WTC11 (cell line): ENCODE data around the gene OLFM4. TPM values are rescaled to one million over a fixed set of nuclear protein-coding genes. Genes with fewer than 3 reads are reported as not detected.

Experiments used
- ATAC-seq: fragments of 200-7000 bp; cut with Tn5 transposase; 2 replicates; pipeline ENCODE4 v1.10.0; 2021; ENCODE audit warnings: mild to moderate bottlenecking, moderate library complexity
- CTCF ChIA-PET: fragments of 300-600 bp; sonication (Branson Sonifier 250); formaldehyde crosslinking; loops from one replicate; lab custom pipeline; 2021; ENCODE audit warnings: antibody characterized with exemption; lab: Charles Lee
- POLR2A ChIA-PET: fragments of 350-600 bp; sonication (Branson Sonifier 250); formaldehyde crosslinking; loops from one replicate; lab custom pipeline; 2021; ENCODE audit warnings: antibody characterized with exemption; lab: Charles Lee
- DNase-seq: peaks from one replicate; pipeline ENCODE4 v3.0.0; 2021; ENCODE audit warnings: low spot score
- H3K27ac Mint-ChIP-seq: 2 replicates; pipeline ENCODE4 v1.8.0; 2021; ENCODE audit warnings: mixed read lengths
- H3K27me3 Mint-ChIP-seq: 2 replicates; pipeline ENCODE4 v1.8.0; 2021; ENCODE audit warnings: low read depth, mild to moderate bottlenecking, moderate library complexity, mixed read lengths
- H3K36me3 Mint-ChIP-seq: 2 replicates; pipeline ENCODE4 v1.8.0; 2021; ENCODE audit warnings: mixed read lengths
- H3K4me1 Mint-ChIP-seq: 2 replicates; pipeline ENCODE4 v1.8.0; 2022; ENCODE audit warnings: mixed read lengths
- H3K4me3 Mint-ChIP-seq: 2 replicates; pipeline ENCODE4 v1.8.0; 2021; ENCODE audit warnings: mild to moderate bottlenecking, moderate library complexity, mixed read lengths
- H3K9me3 Mint-ChIP-seq: 2 replicates; pipeline ENCODE4 v1.8.0; 2021; ENCODE audit warnings: mixed read lengths
- CREM ChIP-seq: sonication (generic); formaldehyde crosslinking; IDR thresholded peaks from 2 replicates; pipeline ENCODE4 v1.8.1; 2022; ENCODE audit warnings: mild to moderate bottlenecking, missing genetic modification reagents, moderate library complexity
- ETV6 ChIP-seq: sonication (generic); formaldehyde crosslinking; IDR thresholded peaks from 2 replicates; pipeline ENCODE4 v1.8.1; 2022; ENCODE audit warnings: mild to moderate bottlenecking, missing genetic modification reagents
- FOXJ3 ChIP-seq: sonication (generic); formaldehyde crosslinking; IDR thresholded peaks from 2 replicates; pipeline ENCODE4 v1.9.0; 2021; ENCODE audit warnings: missing genetic modification reagents, mild to moderate bottlenecking, borderline replicate concordance
- GRHL2 ChIP-seq: fragments of 250-450 bp; sonication (Bioruptor Pico); IDR thresholded peaks from 2 replicates; pipeline ENCODE4 v1.8.0; 2022; ENCODE audit warnings: mild to moderate bottlenecking, moderate library complexity; ENCODE audit not compliant: insufficient replicate concordance, severe bottlenecking
- HMGXB4 ChIP-seq: sonication (generic); formaldehyde crosslinking; IDR thresholded peaks from 2 replicates; pipeline ENCODE4 v1.8.1; 2023; ENCODE audit warnings: mild to moderate bottlenecking, moderate library complexity, missing genetic modification reagents
- JAZF1 ChIP-seq: fragments of 250-450 bp; sonication (Bioruptor Pico); IDR thresholded peaks from 2 replicates; pipeline ENCODE4 v1.9.0; 2021; ENCODE audit warnings: moderate library complexity, mild to moderate bottlenecking, inconsistent platforms
- MXD4 ChIP-seq: fragments of 250-450 bp; sonication (Bioruptor Pico); IDR thresholded peaks from 2 replicates; pipeline ENCODE4 v1.8.0; 2021; ENCODE audit warnings: mild to moderate bottlenecking, moderate library complexity, borderline replicate concordance
- MYBL2 ChIP-seq: sonication (generic); formaldehyde crosslinking; IDR thresholded peaks from 2 replicates; pipeline ENCODE4 v1.8.1; 2023; ENCODE audit warnings: mild to moderate bottlenecking, moderate library complexity, missing genetic modification reagents
- NFYB ChIP-seq: sonication (generic); formaldehyde crosslinking; conservative IDR thresholded peaks from 2 replicates; pipeline ENCODE4 v1.8.0; 2022; ENCODE audit warnings: low read depth, missing genetic modification reagents
- RORB ChIP-seq: fragments of 250-450 bp; sonication (Bioruptor Pico); IDR thresholded peaks from 2 replicates; pipeline ENCODE4 v1.9.0; 2021; ENCODE audit warnings: mild to moderate bottlenecking
- SMAD3 ChIP-seq: sonication (generic); formaldehyde crosslinking; IDR thresholded peaks from 2 replicates; pipeline ENCODE4 v1.8.0; 2022; ENCODE audit warnings: missing genetic modification reagents, mild to moderate bottlenecking, borderline replicate concordance
- SP1 ChIP-seq: sonication (generic); formaldehyde crosslinking; conservative IDR thresholded peaks from 2 replicates; pipeline ENCODE4 v1.8.1; 2022; ENCODE audit warnings: missing genetic modification reagents
- TCF7 ChIP-seq: sonication (generic); formaldehyde crosslinking; IDR thresholded peaks from 2 replicates; pipeline ENCODE4 v1.8.0; 2022; ENCODE audit warnings: mild to moderate bottlenecking, low read depth, missing genetic modification reagents, moderate library complexity
- ZNF317 ChIP-seq: sonication (generic); formaldehyde crosslinking; IDR thresholded peaks from 2 replicates; pipeline ENCODE4 v1.8.1; 2023; ENCODE audit warnings: low read depth, mild to moderate bottlenecking, moderate library complexity, missing genetic modification reagents, borderline replicate concordance
- ZNF423 ChIP-seq: fragments of 250-450 bp; sonication (Bioruptor Pico); IDR thresholded peaks from 2 replicates; pipeline ENCODE4 v2.1.2; 2022; ENCODE audit warnings: mild to moderate bottlenecking, moderate library complexity
- total RNA-seq: library from RNA; stranded (reverse); gene quantifications from 3 replicates; pipeline ENCODE4 v1.2.3, GENCODE V29; 2021
- TF ChIP-seq, protein P1 (sequence below): sonication (generic); formaldehyde crosslinking; conservative IDR thresholded peaks from 2 replicates; pipeline ENCODE4 v1.8.1; 2023; ENCODE audit warnings: mild to moderate bottlenecking, low read depth, missing genetic modification reagents, moderate library complexity
- TF ChIP-seq, protein P2 (sequence below): fragments of 200-600 bp; IDR thresholded peaks from 2 replicates; pipeline ENCODE4 v1.8.0; 2022; ENCODE audit warnings: antibody characterized with exemption
- TF ChIP-seq, protein P3 (sequence below): fragments of 250-450 bp; sonication (Bioruptor Pico); IDR thresholded peaks from 2 replicates; pipeline ENCODE4 v1.9.0; 2021; ENCODE audit warnings: mild to moderate bottlenecking
- TF ChIP-seq, protein P4 (sequence below): fragments of 250-450 bp; sonication (Bioruptor Pico); IDR thresholded peaks from 2 replicates; pipeline ENCODE4 v1.9.0; 2021; ENCODE audit warnings: mild to moderate bottlenecking, borderline replicate concordance
- TF ChIP-seq, protein P5 (sequence below): fragments of 250-450 bp; sonication (Bioruptor Pico); IDR thresholded peaks from 2 replicates; pipeline ENCODE4 v1.9.0; 2021; ENCODE audit warnings: mild to moderate bottlenecking

Gene OLFM4
- total RNA-seq, 1 experiment from 2014 or later, result 0.17 TPM

DNA sequence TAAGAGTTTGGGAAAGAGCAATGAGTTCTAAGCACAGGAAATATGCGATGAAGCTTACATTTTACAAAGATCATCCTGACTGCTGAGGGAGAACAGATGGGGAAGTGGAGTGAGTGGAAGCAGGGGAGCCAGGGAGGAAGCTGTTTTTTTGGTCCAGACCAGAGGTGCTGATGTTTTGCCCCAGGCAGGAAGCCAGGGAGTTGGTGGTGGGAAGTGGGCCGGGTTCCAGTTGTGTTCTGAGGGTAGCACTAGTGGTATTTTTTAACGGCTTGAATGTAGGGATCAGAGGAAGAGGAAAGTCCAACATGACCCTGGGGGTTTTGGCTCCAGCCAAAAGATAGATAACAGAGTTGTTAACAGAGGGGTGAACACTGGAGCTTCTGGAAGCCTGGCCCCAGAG lies 20.7 kb upstream of the OLFM4 start:
- Mint-ChIP-seq H3K4me1 (peaks cover 4% of the 10 kb centered on the region; the same call in 1 of the 2 replicates), H3K27ac (no peak overlapping the region)
- CTCF ChIA-PET, result interaction anchor here (0.9 to 1.5 kb wide), 3 partner anchors 33 to 144 kb away, joined by 4 to 9 read pairs (median 6); no protein-coding TSS in a partner anchor

DNA sequence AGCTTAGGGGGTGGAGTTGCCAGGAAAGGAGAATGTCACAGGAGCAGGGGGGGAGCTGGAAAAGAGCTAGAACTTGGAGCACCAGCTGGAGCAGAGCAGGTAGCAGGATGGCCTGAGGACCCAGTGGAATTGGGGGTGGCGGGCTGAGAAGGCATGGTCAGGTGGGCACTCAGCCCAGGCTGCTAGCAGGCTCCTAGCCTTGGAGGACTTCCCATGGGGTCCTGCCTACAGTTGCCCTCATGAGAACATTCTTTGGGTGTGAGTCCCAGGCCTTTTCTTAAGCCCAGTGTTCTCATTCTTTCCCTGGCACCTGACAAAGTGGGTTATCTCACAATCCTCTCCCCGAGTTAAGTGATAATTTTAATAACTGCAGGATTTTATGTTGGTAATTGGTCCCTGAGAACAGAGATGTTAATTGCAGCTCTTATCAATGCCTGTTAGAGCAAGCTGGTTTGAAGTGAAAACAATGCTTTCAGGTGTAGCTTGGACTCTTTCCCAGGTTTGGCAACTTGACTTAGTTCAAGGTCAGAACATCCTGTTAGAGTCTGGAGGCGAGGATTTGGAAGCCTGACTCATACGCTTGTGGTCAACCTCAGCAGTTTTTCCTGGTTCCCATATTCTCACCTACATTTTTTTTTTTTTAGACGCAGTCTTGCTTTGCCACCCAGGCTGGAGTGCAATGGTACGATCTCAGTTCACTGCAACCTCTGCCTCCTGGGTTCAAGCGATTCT lies 18.1 kb upstream of the OLFM4 start:
- H3K9me3 Mint-ChIP-seq, result no peaks in the 10 kb centered on the region

More for the DNA sequence above, 20.7 kb upstream of the OLFM4 start:
- TF ChIP-seq ZNF317 (CRISPR knock-in tag), result no peak
- TF ChIP-seq CREM, result no peak
- TF ChIP-seq MXD4 (CRISPR knock-in tag), result no peak
- TF ChIP-seq, protein P1, sequence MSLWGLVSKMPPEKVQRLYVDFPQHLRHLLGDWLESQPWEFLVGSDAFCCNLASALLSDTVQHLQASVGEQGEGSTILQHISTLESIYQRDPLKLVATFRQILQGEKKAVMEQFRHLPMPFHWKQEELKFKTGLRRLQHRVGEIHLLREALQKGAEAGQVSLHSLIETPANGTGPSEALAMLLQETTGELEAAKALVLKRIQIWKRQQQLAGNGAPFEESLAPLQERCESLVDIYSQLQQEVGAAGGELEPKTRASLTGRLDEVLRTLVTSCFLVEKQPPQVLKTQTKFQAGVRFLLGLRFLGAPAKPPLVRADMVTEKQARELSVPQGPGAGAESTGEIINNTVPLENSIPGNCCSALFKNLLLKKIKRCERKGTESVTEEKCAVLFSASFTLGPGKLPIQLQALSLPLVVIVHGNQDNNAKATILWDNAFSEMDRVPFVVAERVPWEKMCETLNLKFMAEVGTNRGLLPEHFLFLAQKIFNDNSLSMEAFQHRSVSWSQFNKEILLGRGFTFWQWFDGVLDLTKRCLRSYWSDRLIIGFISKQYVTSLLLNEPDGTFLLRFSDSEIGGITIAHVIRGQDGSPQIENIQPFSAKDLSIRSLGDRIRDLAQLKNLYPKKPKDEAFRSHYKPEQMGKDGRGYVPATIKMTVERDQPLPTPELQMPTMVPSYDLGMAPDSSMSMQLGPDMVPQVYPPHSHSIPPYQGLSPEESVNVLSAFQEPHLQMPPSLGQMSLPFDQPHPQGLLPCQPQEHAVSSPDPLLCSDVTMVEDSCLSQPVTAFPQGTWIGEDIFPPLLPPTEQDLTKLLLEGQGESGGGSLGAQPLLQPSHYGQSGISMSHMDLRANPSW, result no peak
- TF ChIP-seq ETV6 (CRISPR knock-in tag), result no peak
- TF ChIP-seq, protein P2, sequence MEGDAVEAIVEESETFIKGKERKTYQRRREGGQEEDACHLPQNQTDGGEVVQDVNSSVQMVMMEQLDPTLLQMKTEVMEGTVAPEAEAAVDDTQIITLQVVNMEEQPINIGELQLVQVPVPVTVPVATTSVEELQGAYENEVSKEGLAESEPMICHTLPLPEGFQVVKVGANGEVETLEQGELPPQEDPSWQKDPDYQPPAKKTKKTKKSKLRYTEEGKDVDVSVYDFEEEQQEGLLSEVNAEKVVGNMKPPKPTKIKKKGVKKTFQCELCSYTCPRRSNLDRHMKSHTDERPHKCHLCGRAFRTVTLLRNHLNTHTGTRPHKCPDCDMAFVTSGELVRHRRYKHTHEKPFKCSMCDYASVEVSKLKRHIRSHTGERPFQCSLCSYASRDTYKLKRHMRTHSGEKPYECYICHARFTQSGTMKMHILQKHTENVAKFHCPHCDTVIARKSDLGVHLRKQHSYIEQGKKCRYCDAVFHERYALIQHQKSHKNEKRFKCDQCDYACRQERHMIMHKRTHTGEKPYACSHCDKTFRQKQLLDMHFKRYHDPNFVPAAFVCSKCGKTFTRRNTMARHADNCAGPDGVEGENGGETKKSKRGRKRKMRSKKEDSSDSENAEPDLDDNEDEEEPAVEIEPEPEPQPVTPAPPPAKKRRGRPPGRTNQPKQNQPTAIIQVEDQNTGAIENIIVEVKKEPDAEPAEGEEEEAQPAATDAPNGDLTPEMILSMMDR, result no peak
- no peak for TF ChIP-seq NFYB (CRISPR knock-in tag)
- TF ChIP-seq, all 79 proteins: peak for 0
- no peaks in the 10 kb centered on the region for H3K36me3 Mint-ChIP-seq
- H3K9me3 Mint-ChIP-seq, result no peaks in the 10 kb centered on the region
- DNase-seq (no peak), ATAC-seq (no peak)
- POLR2A ChIA-PET, result interaction anchor here (1.0 kb wide), 1 partner anchor 40 kb away, joined by 3 read pairs; no protein-coding TSS in a partner anchor
- no peak overlapping the region for H3K4me3 Mint-ChIP-seq
- H3K27me3 Mint-ChIP-seq, result no peaks in the 10 kb centered on the region; the same call in 1 of the 2 replicates

More for the DNA sequence above, 18.1 kb upstream of the OLFM4 start:
- CTCF ChIA-PET, result interaction anchor here (1.0 kb wide), 1 partner anchor 141 kb away, joined by 4 read pairs; no protein-coding TSS in a partner anchor
- Mint-ChIP-seq H3K4me1 (peaks cover 4% of the 10 kb centered on the region; the same call in 1 of the 2 replicates), H3K4me3 (no peak overlapping the region), H3K27ac (no peak overlapping the region), H3K36me3 (no peaks in the 10 kb centered on the region)
- POLR2A ChIA-PET, result no interaction called here
- no peak for DNase-seq
- TF ChIP-seq, protein P3, sequence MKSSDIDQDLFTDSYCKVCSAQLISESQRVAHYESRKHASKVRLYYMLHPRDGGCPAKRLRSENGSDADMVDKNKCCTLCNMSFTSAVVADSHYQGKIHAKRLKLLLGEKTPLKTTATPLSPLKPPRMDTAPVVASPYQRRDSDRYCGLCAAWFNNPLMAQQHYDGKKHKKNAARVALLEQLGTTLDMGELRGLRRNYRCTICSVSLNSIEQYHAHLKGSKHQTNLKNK (CRISPR knock-in tag), result no peak
- TF ChIP-seq FOXJ3 (CRISPR knock-in tag) (no peak), HMGXB4 (no peak), ZNF423 (CRISPR knock-in tag) (no peak), SMAD3 (CRISPR knock-in tag) (no peak), MYBL2 (CRISPR knock-in tag) (no peak), SP1 (CRISPR knock-in tag) (no peak), GRHL2 (CRISPR knock-in tag) (no peak), RORB (CRISPR knock-in tag) (no peak), TCF7 (CRISPR knock-in tag) (no peak), JAZF1 (CRISPR knock-in tag) (no peak)
- TF ChIP-seq, protein P4, sequence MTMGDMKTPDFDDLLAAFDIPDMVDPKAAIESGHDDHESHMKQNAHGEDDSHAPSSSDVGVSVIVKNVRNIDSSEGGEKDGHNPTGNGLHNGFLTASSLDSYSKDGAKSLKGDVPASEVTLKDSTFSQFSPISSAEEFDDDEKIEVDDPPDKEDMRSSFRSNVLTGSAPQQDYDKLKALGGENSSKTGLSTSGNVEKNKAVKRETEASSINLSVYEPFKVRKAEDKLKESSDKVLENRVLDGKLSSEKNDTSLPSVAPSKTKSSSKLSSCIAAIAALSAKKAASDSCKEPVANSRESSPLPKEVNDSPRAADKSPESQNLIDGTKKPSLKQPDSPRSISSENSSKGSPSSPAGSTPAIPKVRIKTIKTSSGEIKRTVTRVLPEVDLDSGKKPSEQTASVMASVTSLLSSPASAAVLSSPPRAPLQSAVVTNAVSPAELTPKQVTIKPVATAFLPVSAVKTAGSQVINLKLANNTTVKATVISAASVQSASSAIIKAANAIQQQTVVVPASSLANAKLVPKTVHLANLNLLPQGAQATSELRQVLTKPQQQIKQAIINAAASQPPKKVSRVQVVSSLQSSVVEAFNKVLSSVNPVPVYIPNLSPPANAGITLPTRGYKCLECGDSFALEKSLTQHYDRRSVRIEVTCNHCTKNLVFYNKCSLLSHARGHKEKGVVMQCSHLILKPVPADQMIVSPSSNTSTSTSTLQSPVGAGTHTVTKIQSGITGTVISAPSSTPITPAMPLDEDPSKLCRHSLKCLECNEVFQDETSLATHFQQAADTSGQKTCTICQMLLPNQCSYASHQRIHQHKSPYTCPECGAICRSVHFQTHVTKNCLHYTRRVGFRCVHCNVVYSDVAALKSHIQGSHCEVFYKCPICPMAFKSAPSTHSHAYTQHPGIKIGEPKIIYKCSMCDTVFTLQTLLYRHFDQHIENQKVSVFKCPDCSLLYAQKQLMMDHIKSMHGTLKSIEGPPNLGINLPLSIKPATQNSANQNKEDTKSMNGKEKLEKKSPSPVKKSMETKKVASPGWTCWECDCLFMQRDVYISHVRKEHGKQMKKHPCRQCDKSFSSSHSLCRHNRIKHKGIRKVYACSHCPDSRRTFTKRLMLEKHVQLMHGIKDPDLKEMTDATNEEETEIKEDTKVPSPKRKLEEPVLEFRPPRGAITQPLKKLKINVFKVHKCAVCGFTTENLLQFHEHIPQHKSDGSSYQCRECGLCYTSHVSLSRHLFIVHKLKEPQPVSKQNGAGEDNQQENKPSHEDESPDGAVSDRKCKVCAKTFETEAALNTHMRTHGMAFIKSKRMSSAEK, result no peak
- TF ChIP-seq, protein P5, sequence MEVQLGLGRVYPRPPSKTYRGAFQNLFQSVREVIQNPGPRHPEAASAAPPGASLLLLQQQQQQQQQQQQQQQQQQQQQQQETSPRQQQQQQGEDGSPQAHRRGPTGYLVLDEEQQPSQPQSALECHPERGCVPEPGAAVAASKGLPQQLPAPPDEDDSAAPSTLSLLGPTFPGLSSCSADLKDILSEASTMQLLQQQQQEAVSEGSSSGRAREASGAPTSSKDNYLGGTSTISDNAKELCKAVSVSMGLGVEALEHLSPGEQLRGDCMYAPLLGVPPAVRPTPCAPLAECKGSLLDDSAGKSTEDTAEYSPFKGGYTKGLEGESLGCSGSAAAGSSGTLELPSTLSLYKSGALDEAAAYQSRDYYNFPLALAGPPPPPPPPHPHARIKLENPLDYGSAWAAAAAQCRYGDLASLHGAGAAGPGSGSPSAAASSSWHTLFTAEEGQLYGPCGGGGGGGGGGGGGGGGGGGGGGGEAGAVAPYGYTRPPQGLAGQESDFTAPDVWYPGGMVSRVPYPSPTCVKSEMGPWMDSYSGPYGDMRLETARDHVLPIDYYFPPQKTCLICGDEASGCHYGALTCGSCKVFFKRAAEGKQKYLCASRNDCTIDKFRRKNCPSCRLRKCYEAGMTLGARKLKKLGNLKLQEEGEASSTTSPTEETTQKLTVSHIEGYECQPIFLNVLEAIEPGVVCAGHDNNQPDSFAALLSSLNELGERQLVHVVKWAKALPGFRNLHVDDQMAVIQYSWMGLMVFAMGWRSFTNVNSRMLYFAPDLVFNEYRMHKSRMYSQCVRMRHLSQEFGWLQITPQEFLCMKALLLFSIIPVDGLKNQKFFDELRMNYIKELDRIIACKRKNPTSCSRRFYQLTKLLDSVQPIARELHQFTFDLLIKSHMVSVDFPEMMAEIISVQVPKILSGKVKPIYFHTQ, result no peak
- TF ChIP-seq, all 79 proteins: peak for 0
- no peak for ATAC-seq
- H3K27me3 Mint-ChIP-seq, result peaks cover under 1% of the 10 kb centered on the region; the same call in 1 of the 2 replicates
